GM18505 (cell line): ENCODE measurements around the gene GJA3.
"Not testable (repeated sequence)": the region's sequence is repeated elsewhere in the genome, so short reads cannot be mapped to it uniquely, and the experiment has no call there.

Source experiments
- ATAC-seq: cut with Tn5 transposase; IDR thresholded peaks from one replicate; pipeline ENCODE4 v1.9.1; 2021; ENCODE audit not compliant: unreplicated experiment
- POLR2A ChIP-seq: IDR thresholded peaks from 4 replicates; pipeline ENCODE4 v1.6.1; 2011; ENCODE audit warnings: borderline replicate concordance; ENCODE audit not compliant: insufficient read depth, insufficient read length; ENCODE audit errors: extremely low read depth

The GJA3 gene

DNA sequence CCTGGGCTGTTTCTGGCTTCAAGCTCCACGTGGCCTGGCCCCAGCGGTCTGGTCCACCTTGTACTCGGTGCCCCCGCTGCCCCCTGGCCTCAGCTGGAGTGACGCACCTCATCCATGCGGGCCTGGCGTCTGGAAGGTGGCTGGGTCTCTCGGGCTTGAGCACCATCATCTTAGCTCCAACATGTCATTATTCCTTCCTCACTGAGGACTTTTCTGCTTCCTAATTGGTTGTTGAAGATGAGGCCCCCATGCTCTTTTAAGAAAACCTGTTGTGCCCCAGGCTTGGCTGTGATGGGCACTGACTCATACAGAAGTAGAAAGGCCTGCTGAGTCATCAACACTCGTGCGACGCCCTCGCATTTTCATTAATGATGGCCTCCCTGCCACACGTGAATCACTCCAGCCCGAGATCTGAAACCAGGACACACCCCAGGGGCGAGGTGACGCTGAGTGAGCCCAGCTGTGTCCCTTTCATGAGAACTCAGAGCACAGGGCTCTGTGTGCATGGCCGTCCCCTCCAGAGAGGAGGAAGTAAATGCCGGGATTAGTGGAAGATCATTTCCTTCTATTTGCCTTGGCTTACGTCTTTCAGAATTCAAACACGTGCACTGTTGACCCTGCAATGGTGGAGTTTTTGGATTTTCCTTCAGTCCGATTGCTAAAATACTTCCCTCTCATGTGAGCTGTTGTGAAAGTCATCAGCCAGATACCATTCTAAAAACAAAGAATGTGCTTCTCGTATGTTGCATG lies 14.0 kb upstream of the GJA3 start:
- no peak for TF ChIP-seq POLR2A
- peak; percentile 90 for ATAC-seq

DNA sequence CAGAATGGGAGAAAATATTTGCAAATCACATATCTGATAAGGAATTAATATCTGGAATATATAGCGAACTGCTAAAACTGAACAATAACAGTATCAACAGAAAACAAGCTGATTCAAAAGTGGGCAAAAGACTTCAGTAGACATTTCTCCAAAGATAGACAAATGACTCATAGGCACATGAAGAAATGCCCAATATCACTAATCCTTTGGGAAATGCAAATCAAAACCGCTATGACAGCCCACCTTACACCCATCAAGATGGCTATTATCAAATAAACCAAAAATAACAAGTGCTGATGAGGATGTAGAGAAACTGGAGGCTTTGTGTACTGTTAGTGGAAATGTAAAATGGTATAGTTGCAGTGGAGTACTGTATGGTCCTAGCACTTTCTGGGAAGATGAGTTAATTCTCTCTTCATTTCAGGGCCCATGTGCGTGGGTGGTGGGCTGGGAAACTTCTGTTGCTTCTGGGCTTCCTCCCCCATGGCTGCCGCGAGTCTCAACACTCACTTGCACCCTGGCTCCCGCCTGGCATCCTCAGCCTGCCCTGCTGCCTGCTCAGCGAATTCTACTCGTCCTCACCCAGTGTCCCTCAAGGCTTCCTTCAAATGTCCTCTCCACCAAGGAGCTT lies 12.4 kb upstream of the GJA3 start:
- ATAC-seq: no peak
- TF ChIP-seq POLR2A: no peak

DNA sequence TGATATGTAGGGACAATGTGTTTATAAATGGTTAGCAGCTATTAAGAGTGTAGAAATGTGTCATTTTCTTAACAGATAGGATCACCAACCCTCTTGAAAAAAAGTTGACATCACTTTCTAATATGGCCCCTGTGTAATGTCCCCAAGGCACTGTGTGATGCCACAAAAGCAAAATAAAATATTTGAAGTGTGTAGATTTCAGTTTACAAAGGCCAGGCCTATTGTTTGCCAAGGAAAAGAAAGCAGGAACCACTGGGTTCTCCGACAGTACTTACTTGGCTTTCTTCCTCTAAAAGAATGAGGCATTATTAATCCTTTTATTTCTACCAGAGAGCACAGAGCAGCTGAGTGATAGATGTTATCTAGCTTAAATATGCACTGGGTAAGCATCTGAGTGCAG lies 10.5 kb upstream of the GJA3 start:
- TF ChIP-seq POLR2A: no peak
- no peak for ATAC-seq

DNA sequence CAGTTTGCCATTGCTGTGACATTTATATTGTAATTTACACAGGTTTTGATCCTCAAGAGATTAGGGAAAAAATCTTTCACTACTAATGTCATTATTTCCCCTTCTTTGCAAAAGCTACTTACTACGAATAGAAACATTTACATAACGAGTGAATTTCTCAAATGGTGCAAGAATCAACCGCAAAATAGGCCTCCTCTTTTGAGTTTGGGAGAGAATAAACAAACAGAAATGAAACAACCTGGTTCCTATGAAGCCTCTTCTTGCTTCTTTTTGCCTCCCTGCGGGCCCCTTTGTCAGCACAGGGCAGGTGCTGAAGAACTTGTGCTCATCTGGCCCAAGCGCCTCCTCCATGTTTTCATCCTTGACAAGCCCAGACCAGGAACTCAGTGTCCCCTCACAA lies 10.1 kb upstream of the GJA3 start:
- ATAC-seq: no peak
- TF ChIP-seq POLR2A: no peak

DNA sequence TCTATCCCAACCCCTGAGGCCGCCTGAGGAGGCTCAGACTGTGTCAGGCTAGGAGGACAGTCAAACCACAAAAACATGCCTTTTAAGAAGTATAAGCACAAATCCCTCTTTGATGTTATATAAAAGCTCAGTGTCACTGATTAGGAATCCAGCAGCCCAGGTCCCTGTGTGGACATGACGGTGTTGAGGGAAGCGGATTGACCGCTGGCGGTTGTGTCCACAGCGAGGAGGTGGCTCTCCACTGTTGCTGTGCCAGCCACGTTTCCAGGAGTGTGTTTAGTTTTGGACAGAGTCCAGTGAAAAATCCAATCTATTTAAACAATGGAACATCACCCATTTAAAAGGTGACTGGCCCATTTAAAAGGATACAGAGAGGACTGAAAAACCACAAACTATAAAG lies 7.5 kb upstream of the GJA3 start:
- ATAC-seq: no peak
- no peak for TF ChIP-seq POLR2A

DNA sequence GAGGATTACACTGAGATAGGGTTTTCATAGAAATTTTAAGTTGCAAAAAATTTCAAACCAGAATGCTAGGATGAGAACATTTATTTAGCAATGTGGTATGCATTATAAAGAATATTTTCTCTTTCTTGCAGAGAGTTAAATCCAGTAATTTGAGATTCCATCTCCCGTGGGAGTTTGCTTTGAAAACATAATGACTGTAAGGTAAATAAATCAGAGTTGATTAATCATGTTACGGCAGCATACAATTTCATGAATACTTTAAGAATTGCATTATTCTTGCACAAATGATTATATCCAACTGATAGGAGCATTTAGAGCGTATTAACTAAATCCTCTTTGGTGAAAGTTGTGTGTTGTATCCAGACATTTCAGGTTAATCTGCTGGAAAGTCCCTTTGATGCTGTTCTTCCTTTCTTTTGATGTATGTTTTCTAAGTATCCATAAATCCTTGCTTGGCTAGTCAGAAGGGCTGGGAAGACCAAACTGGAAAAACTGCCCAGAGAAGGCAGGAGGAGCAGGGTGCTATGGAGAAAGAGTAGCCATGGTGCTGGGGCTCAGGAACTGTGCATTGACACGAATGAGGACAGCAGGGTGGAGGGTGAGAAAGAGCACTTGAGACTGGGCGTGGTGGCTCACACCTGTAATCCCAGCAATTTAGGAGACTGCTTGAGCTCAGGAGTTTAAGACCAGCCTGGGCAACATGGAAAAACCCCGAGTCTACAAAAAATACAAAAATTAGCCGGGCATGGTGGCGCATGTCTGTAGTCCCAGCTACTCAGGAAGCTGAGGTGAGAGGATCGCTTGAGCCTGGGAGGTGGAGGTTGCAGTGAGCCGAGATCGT lies 4.8 kb upstream of the GJA3 start:
- ATAC-seq: no peak
- no peak for TF ChIP-seq POLR2A

DNA sequence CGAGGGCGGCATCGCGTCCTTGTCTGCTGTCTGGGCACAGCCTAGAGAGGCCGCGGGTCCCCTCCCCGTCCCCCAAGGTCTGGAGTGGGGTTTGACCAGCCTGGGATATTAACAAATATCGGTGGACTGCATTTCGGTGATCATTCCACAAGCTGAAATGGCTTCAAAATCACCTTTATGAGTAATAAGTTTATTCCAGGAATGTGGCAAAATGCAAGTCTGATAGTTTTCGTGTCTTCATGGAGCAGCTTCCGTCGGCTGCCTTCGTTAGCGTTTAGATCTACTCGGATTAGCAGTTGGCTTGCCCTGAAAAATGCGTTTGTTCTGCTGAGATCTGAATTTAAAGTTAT lies 1.1 kb upstream of the GJA3 start:
- no peak for TF ChIP-seq POLR2A
- no peak for ATAC-seq

DNA sequence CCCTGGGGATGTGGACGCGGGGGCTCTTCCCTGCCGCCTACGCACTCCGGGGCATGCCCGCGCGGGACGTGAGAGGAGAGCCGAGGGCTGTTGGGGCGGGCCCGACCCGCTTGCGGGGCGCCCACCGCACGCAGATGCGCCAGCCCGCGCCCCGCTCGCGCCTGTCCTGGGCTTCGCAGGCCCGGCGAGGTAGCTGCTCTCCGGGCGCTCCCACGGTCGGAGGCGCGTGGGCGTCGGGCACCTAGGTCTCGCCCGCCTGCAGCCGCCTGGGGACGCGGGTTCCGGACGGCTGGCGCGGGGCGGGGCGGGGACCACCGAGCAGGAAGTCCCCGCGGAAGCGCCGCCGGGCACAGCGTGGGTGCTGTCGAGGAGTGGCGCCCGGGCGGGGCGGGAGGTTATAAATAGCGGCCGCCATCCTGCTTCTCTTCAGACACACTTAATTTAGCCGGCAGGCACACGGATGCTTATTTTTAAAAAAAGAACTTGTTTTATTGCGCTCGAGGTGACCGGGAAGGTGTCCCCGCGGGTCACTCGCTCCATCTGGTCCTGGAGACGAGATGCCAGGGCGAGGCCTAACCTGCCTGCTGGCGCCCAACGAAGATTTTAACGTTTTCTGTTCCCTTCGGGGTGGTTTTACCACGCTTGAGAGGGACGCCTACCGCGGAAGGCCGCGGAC lies 561 bp upstream of the GJA3 start:
- ATAC-seq: peak; percentile 56
- TF ChIP-seq POLR2A: no peak

DNA sequence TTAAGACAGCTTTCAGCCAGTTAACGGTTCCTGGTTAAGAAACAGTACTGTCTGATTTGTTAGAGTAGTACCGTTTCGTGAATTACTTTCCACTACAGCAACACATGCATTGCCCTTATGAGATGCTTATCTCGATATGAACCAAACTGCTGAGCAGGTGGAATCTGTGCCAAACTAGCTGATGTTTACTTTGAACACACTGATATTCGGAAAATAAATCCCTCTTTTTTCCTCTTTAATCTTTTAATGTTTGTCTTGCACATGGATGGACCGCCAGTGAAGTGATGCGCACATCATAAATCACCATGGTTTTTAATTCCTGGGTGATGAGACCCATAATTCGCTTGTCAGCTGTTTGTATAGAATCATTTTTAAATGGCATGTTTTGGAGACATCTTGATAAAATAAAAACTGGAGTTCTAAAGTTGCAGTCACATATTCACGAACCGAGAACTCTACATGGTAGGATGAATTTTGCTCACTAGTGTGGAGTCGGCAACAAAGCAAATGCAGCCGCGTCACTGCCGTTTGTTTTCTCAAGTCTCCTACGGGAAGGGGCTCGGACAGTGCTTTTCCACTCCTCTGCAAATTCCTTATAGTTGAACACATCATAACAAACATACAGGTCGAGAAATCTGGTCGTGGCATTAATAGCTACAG lies 1.1 kb downstream of the GJA3 start:
- TF ChIP-seq POLR2A: no peak
- no peak for ATAC-seq

DNA sequence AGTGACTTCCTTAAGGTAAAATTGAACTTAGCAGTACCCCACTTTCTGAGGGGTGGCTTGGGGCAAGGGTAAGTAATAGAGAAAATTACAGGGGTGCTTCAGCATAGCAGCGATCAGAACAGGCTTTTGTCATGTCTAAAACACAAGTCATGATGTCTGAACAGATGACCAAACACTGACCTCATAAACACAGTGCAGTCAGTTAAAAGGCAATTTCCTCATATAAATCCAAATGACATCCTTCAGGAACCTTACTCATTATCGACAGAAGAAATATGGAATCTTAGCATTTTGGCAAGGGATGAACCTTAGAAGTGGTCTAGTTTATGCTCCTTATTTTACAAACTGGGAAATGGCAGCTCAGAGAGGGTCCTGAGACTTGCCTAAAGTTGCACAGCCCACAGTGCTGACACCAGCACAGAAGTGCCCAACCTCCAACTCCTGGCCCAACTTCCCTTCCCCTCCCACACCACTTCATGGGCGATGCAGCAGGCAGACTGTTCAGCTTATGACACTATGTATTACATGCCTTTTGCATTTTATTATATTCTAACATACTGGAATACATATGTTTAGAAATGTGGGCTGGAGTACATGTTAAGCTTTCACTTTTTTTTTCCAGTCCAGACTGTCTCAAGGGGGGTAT lies 3.6 kb downstream of the GJA3 start:
- TF ChIP-seq POLR2A: no peak
- no peak for ATAC-seq

DNA sequence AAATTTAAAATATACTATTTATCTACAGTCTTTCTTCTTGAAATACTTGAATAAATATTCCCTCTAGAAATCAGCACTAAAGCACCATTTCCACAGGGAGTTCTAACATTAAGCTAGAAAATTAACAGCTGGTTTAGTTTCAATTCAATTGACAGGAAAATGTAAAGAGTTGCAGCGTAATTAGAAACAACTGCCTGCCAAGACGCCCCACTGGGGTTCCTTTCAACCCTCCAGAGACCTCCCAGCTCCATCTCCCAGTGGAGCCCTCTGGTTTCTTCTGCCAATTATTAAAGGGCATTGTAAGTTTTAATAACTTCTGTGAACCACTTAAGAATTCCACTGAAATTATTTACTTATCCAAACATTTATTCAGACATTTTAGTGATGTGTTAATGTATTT lies 4.2 kb downstream of the GJA3 start:
- no peak for ATAC-seq
- no peak for TF ChIP-seq POLR2A

DNA sequence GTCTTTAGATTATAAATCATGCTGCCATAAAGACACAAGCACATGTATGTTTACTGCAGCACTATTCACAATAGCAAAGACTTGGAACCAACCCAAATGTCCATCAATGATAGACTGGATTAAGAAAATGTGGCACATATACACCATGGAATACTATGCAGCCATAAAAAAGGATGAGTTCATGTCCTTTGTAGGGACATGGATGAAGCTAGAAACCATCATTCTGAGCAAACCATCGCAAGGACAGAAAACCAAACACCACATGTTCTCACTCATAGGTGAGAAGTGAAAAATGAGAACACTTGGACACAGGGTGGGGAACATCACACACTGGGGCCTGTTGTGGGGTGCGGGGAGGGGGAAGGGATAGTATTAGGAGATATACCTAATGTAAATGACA lies 7.6 kb downstream of the GJA3 start:
- not testable (repeated sequence) for ATAC-seq

DNA sequence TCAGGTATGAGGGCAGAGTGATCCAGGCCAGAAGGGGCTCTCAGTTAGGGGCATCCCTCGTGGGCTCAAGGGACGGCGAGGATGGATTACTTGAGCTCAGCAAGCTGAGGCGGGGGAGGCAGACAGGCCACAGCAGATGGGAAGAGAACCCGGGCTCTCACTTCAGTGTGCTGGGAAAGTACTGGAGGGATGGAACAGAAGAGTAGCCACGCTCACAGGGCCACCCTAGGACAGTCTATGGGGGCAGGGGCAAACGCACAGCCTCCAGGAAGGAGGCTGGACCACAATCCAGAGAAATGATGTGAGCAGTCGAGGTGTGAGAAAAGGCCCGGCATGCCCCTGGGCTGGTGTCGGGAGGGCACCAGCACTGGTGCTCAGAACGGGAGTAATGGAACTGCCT lies 9.2 kb downstream of the GJA3 start:
- no peak for ATAC-seq
- no peak for TF ChIP-seq POLR2A

DNA sequence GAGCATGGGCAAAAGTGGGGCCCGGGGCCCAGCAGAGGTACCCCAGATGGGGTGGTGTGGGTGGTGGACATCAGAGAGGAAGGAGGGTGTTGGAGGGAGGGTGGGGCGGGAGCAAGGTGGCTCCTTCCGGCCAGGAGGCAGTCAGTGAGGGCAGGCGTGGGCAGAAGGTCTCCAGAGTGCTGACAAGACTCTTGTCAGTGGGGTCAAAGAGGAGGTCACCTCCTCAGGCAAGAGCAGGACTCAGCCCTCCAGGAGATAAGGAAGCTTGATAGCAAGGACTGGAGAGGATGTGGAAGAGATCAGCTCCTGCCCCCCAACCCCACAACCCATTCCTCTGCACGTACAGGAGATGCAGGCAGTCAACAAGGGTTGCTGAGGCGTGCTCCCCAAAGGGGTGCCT lies 9.8 kb downstream of the GJA3 start:
- no peak for TF ChIP-seq POLR2A
- ATAC-seq: no peak
